ENCODE data around the gene MED12L. TPM values are rescaled to one million over a fixed set of nuclear protein-coding genes. Genes with fewer than 3 reads are reported as not detected.

The MED12L gene
- total RNA-seq, 1 experiment from 2014 or later, result 1.5 TPM

DNA sequence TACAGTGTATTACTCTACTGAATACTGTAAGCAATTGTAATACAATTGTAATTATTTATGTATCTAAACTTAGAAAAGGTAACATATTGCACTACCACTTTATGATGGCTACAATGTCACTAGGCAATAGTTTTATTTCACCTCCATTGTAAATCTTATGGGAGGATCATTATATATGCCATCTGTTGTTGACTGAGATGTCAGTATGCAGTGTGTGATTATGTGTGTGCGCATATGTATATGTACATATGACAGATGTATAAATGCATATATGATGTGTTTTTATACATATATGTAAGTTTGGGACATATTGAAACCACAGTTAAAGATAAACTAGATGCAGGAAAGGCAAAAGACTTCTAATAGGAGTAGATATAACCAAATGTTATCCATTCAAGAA, 366.9 kb downstream of the MED12L start:
- no peak for DNase-seq (ENCODE audit: low read depth)

DNA sequence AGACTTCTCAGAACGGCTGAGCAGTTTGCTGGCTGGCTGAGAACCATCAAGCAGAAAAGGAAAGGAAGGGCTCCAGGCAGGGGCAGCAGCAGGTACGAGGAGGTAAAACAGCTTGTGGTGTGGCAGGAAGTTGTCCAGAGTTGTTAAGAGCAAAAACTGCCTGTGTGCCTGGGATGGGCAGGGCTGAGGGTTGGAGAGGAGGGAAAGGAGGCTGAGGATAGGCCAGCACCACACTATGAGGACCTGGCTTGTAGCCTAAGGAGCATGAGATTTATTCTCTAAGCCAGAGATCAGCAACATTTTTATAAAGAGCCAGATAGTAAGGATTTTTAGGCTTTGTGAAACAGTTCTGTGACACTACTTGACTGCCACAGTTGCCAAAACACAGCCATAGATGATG, 367.4 kb downstream of the MED12L start:
- DNase-seq (ENCODE audit: low read depth), result no peak

DNA sequence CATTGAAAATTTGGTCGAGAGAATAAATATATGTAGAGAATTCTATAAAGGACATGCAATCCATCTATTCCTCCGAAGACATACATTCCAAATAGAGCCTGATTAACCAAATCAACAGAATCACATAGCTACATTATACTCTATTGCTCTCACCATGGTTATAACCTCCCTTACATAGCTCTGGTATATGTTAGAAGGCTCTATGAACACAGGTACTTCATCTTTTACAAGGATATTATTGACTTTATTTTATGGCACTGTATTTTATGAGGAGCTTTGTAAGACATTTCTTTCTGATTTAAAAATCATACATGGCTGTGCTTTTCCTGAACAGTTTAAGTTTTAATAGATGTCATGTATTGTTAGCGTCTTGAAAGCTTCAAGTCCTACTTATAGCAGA, 370.6 kb downstream of the MED12L start:
- DNase-seq (ENCODE audit: low read depth), result no peak

DNA sequence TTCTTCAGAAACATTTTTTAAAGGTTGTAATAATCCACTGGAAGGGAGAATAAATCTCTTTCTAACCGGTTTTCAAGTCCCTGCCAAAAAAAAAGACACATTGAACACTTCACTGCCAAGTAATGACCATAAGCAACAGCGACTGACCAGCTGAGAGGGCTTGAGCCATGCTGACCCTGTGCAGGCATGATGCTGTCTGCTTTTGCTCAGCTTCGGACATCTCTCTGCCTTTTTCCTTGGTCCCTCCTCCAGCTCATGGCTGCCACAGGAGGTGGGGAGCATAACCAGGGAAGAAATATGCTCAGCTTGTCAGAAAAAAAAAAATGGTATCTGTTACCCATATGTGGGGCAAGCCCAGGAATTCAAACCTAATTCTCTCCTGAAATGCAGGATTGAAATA, 373.9 kb downstream of the MED12L start:
- no peak for DNase-seq (ENCODE audit: low read depth)

DNA sequence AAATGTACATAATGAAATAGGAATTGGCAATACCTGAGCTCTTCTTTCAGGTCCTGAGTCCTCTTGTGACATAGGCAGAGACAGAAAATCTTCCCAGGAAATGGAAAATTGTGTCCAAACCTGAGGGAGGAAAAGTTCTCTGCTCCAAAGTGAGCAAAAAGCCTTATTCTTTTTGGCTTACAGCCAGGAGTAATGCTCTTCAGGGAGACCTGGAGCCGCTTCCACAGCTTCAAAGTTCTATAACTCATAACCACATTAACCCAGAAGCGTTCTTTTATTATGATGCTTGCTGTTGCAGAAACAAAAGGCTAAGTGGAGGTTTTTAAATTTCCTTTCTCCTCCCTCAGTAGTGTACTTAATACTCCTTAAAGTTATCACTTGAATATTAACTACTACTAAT, 374.8 kb downstream of the MED12L start:
- no peak for DNase-seq (ENCODE audit: low read depth)

DNA sequence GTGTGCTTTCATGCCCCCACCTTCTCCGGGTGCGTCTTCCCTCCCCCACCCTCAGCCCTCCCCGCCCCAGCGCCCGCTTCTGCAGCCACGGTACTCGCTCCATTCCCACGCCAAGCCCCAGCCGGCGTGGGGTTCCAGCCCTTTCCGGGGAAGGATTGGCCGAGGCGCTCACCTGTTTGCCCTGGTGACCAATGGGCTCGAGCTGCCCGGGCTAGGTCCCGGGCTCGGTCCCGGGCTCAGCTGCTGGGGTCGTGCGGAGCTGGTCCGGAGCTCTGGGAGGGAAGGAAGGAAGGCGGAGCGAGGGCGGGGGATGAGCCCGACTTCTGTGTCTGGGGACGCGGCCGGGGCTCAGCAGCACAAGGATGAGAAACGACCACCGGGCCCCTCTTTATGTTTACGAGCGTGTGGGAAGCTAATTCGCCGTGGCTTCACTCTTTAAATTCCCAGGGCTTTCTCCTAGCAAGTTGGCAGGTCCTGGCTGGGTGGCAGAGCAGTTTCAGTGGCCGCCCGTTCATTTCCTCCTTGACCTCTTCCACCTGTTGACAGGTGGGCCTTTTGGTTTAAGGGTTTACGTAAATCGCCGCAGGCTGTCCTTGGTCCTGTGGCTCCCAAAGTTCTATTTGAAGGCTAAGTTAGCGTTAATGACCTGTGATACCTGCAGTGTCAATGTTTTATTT, 375.4 kb downstream of the MED12L start, which contains the start of gene IGSF10:
IGSF10 (minus strand) TSS at position 288 of the 677 bp plus-strand sequence. CDS start 2,352 bp downstream, outside the sequence.
- no peak for DNase-seq (ENCODE audit: low read depth)

DNA sequence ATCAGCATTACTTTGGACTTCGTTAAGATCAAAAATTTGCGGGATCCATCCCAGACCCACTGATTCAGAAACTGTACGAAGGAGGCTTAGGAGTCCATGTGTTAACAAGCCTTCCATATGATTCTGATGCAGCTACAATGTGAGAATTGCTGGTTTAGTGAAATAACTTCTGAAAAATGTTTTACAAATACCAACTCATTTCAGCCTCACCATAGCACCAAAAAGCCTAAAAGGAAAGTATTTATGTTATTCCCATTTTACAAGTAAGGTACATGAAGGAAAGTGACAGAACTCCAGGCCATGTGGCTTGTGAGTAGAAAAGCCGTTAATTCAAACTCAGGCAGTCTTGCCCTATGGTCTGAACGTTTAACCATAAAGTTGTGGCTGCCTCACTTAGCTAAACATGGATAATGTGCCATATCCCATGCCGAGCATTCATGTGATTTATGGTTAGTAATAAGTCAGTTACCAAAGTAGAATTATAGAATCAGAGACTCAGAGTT, 376.9 kb downstream of the MED12L start:
- DNase-seq (ENCODE audit: low read depth), result no peak

DNA sequence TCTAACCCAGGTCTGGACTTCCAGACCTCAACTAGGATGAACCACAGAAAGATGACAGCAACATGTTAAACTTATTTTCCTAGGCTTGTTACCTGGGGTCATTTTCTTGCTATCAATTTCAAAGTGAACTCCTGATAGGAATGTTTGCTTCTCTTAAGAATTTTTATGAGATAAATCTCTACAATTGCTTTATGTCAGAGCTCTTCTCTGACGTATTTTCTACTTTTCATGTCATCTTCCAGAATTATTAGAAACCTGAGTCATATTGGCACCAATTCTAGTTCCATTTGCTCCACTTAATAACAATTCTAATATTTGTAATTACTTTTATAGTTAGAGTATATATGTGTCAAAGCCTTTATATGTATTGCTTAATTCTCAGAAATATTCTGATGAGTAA, 377.5 kb downstream of the MED12L start:
- no peak for DNase-seq (ENCODE audit: low read depth)

DNA sequence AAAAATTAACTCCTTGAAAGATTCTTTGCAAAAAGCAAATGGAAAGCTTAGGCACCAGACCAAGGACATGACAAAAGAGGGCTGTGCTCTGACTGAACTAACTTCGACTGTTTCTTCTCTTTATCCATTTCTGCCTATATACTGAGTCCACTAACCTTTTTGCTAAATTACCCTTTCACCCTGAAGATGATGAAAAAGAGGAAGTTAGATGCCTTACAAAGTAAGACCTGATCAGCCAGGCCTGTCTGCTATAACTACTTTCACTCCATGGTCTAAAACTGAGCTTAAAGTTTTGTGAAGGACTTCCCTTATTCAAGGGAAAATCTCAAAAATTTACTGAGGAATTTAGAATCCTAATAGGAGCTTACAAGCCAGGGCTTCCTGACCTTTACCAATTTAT, 381.6 kb downstream of the MED12L start:
- DNase-seq (ENCODE audit: low read depth), result no peak

DNA sequence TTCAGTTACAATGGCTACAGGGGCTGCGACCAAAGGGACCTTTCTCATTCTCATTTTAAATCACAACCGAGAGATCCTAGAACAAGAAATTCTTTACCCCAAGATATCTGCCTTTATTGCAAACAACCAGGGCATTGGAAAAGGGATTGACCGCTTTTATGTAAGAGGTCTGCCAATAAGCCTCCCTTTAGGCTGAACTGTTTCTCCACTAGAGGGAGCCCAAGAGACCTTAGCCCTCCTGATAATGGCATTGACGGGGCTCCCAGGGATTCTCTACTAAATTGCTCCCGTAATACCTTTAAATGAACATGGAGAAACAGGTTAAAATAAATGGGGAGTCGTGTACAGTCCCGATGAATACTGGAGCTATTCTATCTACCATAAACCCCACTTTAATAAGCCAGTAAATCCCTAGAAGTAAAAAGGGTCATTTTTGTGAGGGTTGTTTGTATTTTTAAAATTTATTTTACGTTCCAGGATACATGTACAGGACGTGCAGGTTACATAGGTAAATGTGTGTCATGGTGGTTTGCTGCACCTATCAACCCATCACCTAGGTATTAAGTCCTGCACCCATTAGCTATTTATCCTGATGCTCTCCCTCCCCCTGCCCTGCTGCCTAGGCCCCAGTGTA, 382.9 kb downstream of the MED12L start:
- peak; percentile 62 for DNase-seq (ENCODE audit: low read depth)

DNA sequence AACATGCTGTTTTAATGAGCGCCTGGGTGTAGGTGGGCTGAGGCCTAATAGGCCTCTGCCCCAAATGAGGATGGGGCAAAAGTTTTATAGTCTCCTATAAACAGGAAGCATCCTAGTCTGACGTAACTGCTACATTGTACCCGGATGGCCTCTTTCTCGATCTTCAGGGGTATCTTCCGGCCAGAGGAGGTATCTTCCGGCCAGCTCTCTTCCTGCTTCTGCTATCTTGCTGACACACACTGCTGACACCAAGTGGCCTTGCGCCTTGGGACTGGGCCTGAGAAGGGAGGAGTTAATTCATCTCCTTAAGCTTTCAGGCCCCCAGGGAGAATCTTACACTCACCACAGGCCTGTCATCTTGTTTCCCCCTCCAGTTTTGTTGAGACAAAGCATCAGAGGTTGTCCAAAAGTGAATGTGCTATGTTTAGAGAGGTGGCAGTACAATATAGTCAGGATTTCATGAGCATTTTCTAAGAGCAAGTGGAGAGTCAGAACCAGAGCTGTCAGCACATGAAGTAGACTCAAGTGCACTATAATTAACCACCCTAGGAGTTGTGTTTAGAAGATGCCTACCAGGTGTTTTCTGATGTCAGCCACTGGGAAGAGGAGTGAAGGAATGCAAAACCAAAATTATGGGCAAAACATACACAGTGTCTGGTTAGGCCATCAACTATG, 391.0 kb downstream of the MED12L start:
- no peak for DNase-seq (ENCODE audit: low read depth)

DNA sequence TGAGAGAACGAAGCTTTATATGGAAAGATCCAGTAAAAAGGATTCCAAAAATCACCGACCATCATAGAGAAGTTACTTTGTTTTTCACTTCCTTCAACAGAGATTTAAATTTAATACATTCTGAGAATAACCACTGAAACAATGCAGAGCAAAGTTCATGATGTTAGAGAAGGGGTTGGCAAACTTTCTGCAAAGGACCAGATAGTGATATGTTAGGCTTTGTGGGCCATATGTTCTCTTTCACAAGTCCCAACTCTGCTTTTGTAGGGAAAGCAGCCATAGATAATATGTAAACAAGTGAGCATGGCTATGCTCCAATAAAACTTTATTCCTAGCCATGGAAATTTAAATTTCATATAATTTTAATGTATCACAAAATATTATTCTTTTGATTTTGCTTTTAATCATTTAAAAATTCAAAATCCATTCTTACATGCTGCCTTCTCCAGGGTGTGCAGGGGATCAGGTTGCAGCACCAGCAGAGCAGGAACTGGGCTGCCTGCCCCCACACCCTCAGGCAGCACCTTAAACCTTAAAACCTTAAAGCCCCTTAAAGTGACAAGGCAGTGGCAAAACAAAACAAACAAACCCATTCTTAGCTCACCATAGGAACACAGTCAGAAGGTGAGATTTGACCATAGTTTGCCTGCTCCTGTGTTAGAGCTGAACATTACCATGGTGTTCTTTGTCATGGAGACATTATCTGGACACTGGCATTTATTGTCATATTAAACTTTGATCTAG, 392.3 kb downstream of the MED12L start:
- DNase-seq (ENCODE audit: low read depth), result no peak

DNA sequence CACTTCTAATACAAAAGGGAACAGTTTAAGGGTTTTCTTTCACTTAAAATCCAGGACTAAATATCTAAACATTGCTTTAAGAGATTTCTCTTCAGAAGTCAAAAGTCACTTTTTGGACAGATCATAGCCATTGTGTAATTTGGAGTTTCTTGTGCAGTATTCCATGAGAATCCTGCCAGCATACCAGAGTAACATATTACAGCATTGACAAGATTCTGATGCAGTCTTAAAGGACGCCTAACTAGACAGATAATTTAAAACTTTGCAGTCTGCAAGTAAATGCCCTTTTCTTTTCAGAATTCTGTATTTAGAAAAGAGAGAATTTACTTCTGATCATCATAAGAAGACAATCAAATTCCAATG, 392.9 kb downstream of the MED12L start:
- DNase-seq (ENCODE audit: low read depth), result no peak

DNA sequence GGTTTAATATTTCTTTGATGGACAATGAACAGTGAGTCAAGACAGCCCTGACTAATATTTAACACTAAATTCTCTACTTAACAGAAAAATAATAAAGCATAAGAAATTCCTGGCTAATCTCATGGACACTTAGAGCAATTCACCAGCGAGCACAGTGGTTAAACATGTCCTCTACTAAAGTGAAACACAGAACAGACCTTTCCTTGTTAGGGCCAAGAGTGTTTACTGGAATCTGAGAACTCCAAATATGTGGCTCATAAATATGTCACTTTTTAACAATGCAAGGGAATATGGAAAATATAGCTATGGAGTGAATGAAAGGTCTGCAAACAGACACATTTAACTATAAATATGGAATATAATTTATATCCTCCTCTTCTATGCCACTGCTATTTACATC, 394.0 kb downstream of the MED12L start:
- no peak for DNase-seq (ENCODE audit: low read depth)

DNA sequence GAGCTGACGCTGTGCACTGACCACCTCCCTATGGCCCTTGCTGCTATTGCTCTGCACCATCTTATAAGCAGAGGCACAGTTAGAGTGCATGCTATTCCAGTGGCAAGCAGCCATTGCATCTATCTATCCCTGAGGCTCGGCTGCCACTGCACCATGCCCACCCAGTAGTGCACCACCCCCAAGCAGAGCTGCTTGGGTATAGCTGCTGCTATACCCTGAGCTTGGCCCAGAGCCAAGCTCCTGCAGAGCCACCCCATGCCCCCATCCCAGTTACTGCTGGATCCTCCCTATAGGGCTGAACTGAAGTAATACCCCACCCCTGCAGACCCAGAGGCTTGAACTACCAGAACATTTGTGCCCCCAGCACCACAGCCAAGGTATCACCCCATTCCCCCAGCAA, 395.0 kb downstream of the MED12L start:
- DNase-seq (ENCODE audit: low read depth), result no peak

DNA sequence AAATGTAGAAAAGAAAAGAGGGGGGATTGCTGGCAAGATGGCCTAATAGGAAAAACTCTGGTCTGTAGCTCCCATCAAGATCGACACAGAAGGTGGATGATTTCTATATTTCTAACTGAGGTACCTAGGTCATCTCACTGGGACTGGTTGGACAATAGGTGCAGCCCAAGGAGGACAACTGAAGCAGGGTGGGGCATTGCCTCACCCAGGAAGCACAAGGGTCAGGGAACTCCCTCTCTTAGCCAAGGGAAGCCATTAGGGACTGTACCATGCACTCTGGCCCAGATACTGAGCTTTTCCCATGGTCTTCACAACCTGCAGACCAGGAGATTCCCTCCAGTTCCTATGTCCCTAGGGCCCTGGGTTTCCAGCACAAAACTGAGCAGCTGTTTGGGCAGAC, 398.0 kb downstream of the MED12L start:
- DNase-seq (ENCODE audit: low read depth), result no peak

DNA sequence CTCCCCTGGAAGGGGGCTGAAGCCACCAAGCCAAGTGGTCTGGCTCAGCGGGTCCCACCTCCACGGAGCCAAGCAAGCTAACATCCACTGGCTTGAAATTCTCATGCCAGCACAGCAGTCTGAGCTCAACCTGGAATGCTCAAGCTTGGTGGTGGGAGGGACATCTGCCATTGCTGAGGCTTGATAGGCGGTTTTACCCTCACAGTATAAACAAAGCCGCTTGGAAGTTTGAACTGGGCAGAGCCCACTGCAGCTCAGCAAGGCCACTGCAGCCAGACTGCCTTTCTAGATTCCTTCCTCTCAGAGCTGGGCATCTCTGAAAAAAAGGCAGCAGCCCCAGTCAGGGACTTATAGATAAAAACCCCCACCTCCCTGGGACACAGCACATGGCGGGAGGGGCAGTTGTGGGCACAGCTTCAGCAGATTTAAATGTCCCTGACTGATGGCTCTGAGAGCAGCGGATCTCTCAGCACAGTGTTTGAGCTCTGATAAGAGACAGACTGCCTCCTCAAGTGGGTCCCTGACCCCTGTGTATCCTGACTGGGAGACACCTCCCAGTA, 398.6 kb downstream of the MED12L start:
- no peak for DNase-seq (ENCODE audit: low read depth)

Measured in HT1080 (cell line).